ENCODE results near the gene GNPNAT1.
"Not testable (repeated sequence)": the region's sequence is repeated elsewhere in the genome, so short reads cannot be mapped to it uniquely, and the experiment has no call there.

The GNPNAT1 gene

GRCh38 chr14:52778702-52779101, 12.7 kb downstream of the GNPNAT1 start:
- DNase-seq (ENCODE audit: low read depth), result peak; percentile 32
- H3K4me3 ChIP-seq (ENCODE audit: low read length), result no peak overlapping the region
- TF ChIP-seq, protein P1, sequence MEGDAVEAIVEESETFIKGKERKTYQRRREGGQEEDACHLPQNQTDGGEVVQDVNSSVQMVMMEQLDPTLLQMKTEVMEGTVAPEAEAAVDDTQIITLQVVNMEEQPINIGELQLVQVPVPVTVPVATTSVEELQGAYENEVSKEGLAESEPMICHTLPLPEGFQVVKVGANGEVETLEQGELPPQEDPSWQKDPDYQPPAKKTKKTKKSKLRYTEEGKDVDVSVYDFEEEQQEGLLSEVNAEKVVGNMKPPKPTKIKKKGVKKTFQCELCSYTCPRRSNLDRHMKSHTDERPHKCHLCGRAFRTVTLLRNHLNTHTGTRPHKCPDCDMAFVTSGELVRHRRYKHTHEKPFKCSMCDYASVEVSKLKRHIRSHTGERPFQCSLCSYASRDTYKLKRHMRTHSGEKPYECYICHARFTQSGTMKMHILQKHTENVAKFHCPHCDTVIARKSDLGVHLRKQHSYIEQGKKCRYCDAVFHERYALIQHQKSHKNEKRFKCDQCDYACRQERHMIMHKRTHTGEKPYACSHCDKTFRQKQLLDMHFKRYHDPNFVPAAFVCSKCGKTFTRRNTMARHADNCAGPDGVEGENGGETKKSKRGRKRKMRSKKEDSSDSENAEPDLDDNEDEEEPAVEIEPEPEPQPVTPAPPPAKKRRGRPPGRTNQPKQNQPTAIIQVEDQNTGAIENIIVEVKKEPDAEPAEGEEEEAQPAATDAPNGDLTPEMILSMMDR (IDR thresholded peaks at IDR 0.05; ENCODE audit: insufficient read depth, low read depth, low read length, missing control alignments), result no peak

DNA sequence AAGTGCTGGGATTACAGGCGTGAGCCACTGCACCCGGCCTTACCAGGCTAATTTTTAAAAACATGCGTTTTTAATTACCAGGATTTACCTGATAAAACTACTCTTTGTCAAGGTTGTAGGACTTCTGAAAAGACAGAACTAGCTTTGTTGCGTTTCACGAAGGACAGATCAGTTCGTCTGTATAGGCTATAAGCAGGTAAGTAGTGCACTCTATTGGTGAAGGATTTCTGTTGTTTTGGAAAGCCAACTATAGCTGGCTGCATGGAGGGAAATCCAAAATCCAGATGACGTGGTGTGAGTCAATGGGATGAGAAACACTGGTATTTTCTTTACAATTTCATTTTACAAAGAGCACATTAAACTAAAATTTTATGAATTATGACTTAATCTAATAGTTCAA, 14.6 kb downstream of the GNPNAT1 start:
- no peak overlapping the region for H3K4me3 ChIP-seq (ENCODE audit: low read length)
- TF ChIP-seq, protein P1 (IDR thresholded peaks at IDR 0.05; ENCODE audit: insufficient read depth, low read depth, low read length, missing control alignments), result no peak
- no peak for DNase-seq (ENCODE audit: low read depth)

GRCh38 chr14:52769887-52770286, 21.5 kb downstream of the GNPNAT1 start:
- DNase-seq (ENCODE audit: low read depth), result peak; percentile 19
- TF ChIP-seq, protein P1 (IDR thresholded peaks at IDR 0.05; ENCODE audit: insufficient read depth, low read depth, low read length, missing control alignments), result no peak

DNA sequence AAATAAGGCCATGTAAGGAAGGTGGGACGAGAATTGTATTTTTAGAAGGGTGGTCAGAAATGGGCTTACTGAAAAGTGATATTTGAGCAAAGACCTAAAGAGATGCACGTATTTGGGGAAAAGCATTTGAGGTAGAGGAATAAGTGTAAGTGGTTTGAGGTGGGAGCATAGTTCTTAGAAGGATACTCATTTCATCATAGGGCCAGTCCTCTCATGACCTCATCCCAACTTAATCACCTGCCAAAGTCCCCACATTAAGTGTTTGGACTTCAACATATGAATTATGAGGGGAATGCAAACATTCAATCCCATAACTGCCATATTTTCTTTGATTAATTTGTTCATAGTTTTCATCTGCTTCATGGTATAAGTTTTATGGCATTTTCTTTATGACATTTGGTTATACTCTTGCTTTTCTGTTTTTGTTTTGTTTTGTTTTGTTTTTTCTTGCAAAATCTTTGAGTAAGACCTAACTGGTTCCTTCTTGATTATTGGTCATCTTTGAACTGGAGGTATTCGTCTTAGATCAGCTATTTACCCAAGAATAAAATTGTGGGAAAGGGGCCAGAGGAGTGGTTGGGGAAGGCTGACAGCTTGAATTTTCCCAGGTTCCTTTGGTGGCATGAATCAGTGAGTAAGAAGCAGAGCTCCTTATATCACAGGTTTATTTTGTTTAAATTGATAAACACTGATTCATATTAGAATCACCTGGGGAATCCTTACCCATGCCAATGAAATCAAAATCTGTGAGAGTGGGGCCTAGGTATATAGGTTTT, 24.2 kb downstream of the GNPNAT1 start:
- no peak overlapping the region for H3K4me3 ChIP-seq (ENCODE audit: low read length)
- TF ChIP-seq, protein P1 (IDR thresholded peaks at IDR 0.05; ENCODE audit: insufficient read depth, low read depth, low read length, missing control alignments), result no peak
- peak; percentile 36 for DNase-seq (ENCODE audit: low read depth)

More at GRCh38 chr14:52769887-52770286, 21.5 kb downstream of the GNPNAT1 start:
- no peak overlapping the region for H3K4me3 ChIP-seq (ENCODE audit: low read length)

GRCh38 chr14:52762923-52763322, 28.5 kb downstream of the GNPNAT1 start:
- not testable (repeated sequence) for H3K4me3 ChIP-seq (ENCODE audit: low read length); DNase-seq (ENCODE audit: low read depth)

DNA sequence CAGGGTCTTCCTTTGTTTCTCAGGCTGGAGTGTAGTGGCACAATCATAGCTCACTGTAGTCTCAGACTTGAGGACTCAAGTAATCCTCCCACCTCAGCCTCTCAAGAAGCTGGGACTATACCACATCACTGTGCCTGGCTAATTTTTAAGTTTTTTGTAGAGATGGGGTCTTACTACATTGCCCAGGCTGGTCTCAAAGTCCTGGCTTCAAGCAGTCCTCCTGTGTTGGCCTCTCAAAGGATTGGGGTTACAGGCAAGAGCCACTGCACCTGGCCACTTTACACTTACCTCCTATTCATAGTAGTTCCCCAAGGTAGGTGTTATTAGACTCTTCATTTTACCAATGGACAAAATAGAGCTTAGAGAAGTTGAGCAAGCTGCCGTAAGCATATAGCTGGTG, 32.3 kb downstream of the GNPNAT1 start:
- no peak for DNase-seq (ENCODE audit: low read depth)
- TF ChIP-seq, protein P1 (IDR thresholded peaks at IDR 0.05; ENCODE audit: insufficient read depth, low read depth, low read length, missing control alignments), result no peak
- no peak overlapping the region for H3K4me3 ChIP-seq (ENCODE audit: low read length)

DNA sequence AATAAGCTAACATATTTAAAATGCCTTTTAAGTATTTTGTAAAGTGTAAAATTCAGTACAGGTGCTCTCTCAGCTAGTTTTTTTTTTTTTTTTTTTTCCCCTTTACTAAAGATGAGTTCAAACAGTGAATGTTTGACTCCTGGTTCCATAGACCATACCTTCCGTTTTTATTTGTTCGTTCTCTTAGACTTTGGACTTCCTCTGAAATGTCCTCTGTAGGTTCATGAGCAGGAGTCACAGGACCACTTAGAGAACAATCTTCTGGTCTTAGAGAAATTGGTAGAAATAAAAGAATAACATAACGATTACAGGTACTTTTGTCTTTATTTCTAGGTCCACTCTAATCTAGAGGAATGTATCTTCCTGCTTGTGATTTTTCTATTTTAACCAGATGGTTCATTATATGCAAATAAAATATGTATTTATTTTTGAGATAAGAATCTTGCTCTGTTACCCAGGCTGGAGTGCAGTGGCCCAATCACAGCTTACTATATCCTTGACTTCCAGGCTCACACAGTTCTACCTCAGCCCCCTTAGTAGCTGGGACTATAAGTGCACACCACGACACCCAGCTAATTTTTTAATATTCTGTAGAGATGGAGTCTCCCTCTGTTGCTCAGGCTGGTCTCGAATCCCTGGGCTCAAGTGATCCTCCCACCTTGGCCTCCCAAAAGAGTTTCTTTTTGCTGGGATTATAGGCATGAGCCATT, 35.6 kb downstream of the GNPNAT1 start:
- no peak overlapping the region for H3K4me3 ChIP-seq (ENCODE audit: low read length)
- DNase-seq (ENCODE audit: low read depth), result no peak
- TF ChIP-seq, protein P1 (IDR thresholded peaks at IDR 0.05; ENCODE audit: insufficient read depth, low read depth, low read length, missing control alignments), result no peak

All from epithelial cell of esophagus (primary cell).